OCI-LY3 (cell line): ENCODE data around the gene PITPNM3.

Source experiments
- EZH2phosphoT487 ChIP-seq: fragments of 200-600 bp; shearing (Covaris generic); IDR thresholded peaks from 2 replicates; pipeline ENCODE4 v1.6.1; 2018; ENCODE audit warnings: antibody characterized with exemption, mixed run types, low read depth
- TF ChIP-seq, protein P1 (sequence below): fragments of 200-600, 300-600 bp; sonication (generic); IDR thresholded peaks from 2 replicates; pipeline ENCODE4 v1.5.1; 2014; ENCODE audit warnings: antibody characterized with exemption, low read length, low read depth

GRCh38 chr17:6444571-6445335, 111.6 kb downstream of the PITPNM3 start:
- TF ChIP-seq, protein P1, sequence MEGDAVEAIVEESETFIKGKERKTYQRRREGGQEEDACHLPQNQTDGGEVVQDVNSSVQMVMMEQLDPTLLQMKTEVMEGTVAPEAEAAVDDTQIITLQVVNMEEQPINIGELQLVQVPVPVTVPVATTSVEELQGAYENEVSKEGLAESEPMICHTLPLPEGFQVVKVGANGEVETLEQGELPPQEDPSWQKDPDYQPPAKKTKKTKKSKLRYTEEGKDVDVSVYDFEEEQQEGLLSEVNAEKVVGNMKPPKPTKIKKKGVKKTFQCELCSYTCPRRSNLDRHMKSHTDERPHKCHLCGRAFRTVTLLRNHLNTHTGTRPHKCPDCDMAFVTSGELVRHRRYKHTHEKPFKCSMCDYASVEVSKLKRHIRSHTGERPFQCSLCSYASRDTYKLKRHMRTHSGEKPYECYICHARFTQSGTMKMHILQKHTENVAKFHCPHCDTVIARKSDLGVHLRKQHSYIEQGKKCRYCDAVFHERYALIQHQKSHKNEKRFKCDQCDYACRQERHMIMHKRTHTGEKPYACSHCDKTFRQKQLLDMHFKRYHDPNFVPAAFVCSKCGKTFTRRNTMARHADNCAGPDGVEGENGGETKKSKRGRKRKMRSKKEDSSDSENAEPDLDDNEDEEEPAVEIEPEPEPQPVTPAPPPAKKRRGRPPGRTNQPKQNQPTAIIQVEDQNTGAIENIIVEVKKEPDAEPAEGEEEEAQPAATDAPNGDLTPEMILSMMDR: no peak
- no peak for TF ChIP-seq EZH2phosphoT487
